ENCODE measurements around the gene ATOSB.

GRCh38 chr9:35116898-35117551 is 1.4 kb upstream of the ATOSB start:
- TF ChIP-seq CUX1 (CRISPR knock-in tag; IDR thresholded peaks at IDR 0.05) (no peak), NFXL1 (CRISPR knock-in tag; IDR thresholded peaks at IDR 0.05) (no peak), GATAD2B (IDR thresholded peaks at IDR 0.05; ENCODE audit: borderline replicate concordance) (no peak)
